ENCODE measurements around the gene MDM2. TPM values are rescaled to one million over a fixed set of nuclear protein-coding genes. Genes with fewer than 3 reads are reported as not detected.

The MDM2 gene
- total and polyA plus RNA-seq, 2 of the 8 experiments (the other 6 are each of a cell fraction or from before 2014, with no cell fraction given) = 15.1 to 115 TPM

DNA sequence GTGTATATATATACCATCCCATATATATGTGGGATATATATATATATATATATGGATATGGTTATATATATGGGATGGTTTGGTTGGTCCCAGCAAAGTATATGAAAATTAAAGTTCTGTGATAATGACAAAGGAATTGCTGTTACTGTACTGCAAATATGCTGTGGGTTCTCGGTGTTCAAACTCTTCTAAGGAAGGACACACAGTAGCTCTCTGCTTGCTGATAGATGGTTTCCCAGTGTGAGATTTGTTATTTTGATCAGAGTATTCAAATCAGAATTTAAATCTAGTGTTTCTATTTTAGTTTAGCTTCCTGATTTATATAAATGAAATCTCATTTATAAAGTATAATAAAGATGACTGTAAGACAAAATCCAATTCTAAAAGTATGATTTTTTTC is 42.3 kb upstream of the MDM2 start (continued):
- TF ChIP-seq HDAC6 (IDR thresholded peaks at IDR 0.05; ENCODE audit: low read depth, low read length) (no peak), RFX5 (IDR thresholded peaks at IDR 0.05; ENCODE audit: borderline replicate concordance, low read depth, low read length) (no peak), SAP30 (IDR thresholded peaks at IDR 0.05; ENCODE audit: insufficient read depth, insufficient replicate concordance, low read length) (no peak), TAF7 (optimal IDR thresholded peaks at IDR 0.05; ENCODE audit: borderline replicate concordance, low read depth, low read length) (no peak), EGR1 (IDR thresholded peaks at IDR 0.05; ENCODE audit: borderline replicate concordance, low read depth, low read length) (no peak), RAD21 (IDR thresholded peaks at IDR 0.05 in 1 of 2, conservative IDR thresholded peaks at IDR 0.05 in 1 of 2; ENCODE audit: low read depth in 2 of 2, low read length in 2 of 2) (no peak)
- TF ChIP-seq, protein P1, sequence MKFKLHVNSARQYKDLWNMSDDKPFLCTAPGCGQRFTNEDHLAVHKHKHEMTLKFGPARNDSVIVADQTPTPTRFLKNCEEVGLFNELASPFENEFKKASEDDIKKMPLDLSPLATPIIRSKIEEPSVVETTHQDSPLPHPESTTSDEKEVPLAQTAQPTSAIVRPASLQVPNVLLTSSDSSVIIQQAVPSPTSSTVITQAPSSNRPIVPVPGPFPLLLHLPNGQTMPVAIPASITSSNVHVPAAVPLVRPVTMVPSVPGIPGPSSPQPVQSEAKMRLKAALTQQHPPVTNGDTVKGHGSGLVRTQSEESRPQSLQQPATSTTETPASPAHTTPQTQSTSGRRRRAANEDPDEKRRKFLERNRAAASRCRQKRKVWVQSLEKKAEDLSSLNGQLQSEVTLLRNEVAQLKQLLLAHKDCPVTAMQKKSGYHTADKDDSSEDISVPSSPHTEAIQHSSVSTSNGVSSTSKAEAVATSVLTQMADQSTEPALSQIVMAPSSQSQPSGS (IDR thresholded peaks at IDR 0.05; ENCODE audit: low read length) = no peak

All from H1 (cell line).